ENCODE results near the gene AZGP1.
"Not testable (repeated sequence)": the region's sequence is repeated elsewhere in the genome, so short reads cannot be mapped to it uniquely, and the experiment has no call there.

AZGP1 gene

DNA sequence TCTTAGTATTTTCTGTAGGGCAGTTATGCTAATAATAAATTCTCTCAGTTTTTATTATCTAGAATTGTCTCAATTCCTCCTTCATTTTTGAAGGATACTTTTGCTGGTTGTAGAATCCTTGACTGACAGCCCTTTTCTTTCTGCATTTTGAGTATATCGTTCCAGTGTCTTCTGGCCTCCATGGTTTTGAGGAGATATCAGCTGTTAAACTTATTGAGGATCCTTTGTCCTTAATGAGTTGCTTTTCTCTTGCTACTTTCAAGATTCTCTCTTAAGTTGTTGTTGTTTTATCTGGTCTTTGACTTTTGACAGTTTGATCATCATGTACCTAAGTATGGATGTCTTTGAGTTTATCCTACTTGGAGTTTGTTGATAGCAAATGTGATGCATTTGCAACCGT lies 37.5 kb downstream of the AZGP1 start:
- H3K79me2 ChIP-seq (ENCODE audit: insufficient read depth, low read length), result no peaks in the 10 kb centered on the region
- no peaks in the 10 kb centered on the region for H3K36me3 ChIP-seq (ENCODE audit: insufficient read depth, low read length)
- H3K4me2 ChIP-seq (ENCODE audit: low read length), result no peak overlapping the region
- TF ChIP-seq, protein P1, sequence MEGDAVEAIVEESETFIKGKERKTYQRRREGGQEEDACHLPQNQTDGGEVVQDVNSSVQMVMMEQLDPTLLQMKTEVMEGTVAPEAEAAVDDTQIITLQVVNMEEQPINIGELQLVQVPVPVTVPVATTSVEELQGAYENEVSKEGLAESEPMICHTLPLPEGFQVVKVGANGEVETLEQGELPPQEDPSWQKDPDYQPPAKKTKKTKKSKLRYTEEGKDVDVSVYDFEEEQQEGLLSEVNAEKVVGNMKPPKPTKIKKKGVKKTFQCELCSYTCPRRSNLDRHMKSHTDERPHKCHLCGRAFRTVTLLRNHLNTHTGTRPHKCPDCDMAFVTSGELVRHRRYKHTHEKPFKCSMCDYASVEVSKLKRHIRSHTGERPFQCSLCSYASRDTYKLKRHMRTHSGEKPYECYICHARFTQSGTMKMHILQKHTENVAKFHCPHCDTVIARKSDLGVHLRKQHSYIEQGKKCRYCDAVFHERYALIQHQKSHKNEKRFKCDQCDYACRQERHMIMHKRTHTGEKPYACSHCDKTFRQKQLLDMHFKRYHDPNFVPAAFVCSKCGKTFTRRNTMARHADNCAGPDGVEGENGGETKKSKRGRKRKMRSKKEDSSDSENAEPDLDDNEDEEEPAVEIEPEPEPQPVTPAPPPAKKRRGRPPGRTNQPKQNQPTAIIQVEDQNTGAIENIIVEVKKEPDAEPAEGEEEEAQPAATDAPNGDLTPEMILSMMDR (IDR thresholded peaks at IDR 0.05; ENCODE audit: low read length), result no peak
- no peak for TF ChIP-seq EZH2 (IDR thresholded peaks at IDR 0.05; ENCODE audit: borderline replicate concordance, low read length)
- no peak overlapping the region for H3K4me3 ChIP-seq (ENCODE audit: low read depth, low read length, poor library complexity, severe bottlenecking)
- no peaks in the 10 kb centered on the region for H3K9me2 ChIP-seq (ENCODE audit: low read depth, low read length)
- H4K20me1 ChIP-seq (ENCODE audit: insufficient read depth, low read length), result no peaks in the 10 kb centered on the region
- H2AFZ ChIP-seq (ENCODE audit: low read length), result no peak overlapping the region
- no peak overlapping the region for H3K27ac ChIP-seq (ENCODE audit: low read depth, low read length, poor library complexity, severe bottlenecking)
- no peaks in the 10 kb centered on the region for H3F3A ChIP-seq (ENCODE audit: insufficient read depth, low read length)
- H3K9me3 ChIP-seq (ENCODE audit: low read length), result peaks cover 19% of the 10 kb centered on the region
- no peaks in the 10 kb centered on the region for H3K4me1 ChIP-seq (ENCODE audit: insufficient read depth, low read length, severe bottlenecking)
- H3K27me3 ChIP-seq (ENCODE audit: insufficient read depth, low read length), result peaks cover 6% of the 10 kb centered on the region; the same call in 1 of the 2 replicates
- no peak overlapping the region for H3K9ac ChIP-seq (ENCODE audit: low read length)

DNA sequence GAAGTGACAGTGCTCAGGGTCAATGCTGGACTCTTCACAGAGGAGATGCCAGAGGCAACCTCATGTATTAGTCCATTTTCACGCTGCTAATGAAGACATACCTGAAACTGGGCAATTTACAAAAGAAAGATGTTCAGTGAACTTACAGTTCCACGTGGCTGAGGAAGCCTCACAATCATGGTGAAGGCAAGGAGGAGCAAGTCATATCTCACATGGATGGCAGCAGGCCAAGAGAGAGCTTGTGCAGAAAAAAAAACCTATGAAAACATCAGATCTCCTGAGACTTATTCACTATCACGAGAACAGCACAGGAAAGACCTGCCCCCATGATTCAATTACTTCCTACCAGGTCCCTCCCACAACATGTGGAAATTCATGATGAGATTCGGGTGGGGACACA lies 40.8 kb downstream of the AZGP1 start:
- H3K9me3 ChIP-seq (ENCODE audit: low read length), result peaks cover 19% of the 10 kb centered on the region
- not testable (repeated sequence) for H3K4me3 ChIP-seq (ENCODE audit: low read depth, low read length, poor library complexity, severe bottlenecking); H3F3A ChIP-seq (ENCODE audit: insufficient read depth, low read length); H3K36me3 ChIP-seq (ENCODE audit: insufficient read depth, low read length); H3K4me1 ChIP-seq (ENCODE audit: insufficient read depth, low read length, severe bottlenecking); H3K27ac ChIP-seq (ENCODE audit: low read depth, low read length, poor library complexity, severe bottlenecking); H4K20me1 ChIP-seq (ENCODE audit: insufficient read depth, low read length); H2AFZ ChIP-seq (ENCODE audit: low read length); H3K79me2 ChIP-seq (ENCODE audit: insufficient read depth, low read length); H3K9me2 ChIP-seq (ENCODE audit: low read depth, low read length); H3K27me3 ChIP-seq (ENCODE audit: insufficient read depth, low read length); H3K9ac ChIP-seq (ENCODE audit: low read length)
- H3K4me2 ChIP-seq (ENCODE audit: low read length), result peak overlapping the region; percentile 35; the same call in 1 of the 2 replicates

DNA sequence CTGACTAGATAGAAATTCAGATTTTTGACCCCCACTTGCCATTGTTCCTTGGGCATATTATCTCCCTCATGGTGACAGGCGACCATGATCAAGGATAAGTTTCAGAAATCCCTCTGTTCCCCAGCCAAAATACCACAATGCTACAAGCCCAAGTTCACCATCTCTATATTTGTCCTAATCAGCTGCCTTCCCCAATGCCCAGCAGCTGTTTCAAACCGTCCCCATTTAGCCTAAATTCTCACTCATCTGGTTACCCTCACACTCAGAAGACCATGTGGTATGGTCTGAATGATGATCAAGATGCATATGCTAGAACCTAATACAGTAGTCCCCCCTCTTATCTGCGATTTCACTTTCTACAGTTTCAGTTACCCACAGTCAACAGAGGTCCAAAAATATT lies 45.5 kb downstream of the AZGP1 start:
- peaks cover 6% of the 10 kb centered on the region for H3K4me1 ChIP-seq (ENCODE audit: insufficient read depth, low read length, severe bottlenecking)
- H3K4me2 ChIP-seq (ENCODE audit: low read length), result no peak overlapping the region
- no peak overlapping the region for H3K4me3 ChIP-seq (ENCODE audit: low read depth, low read length, poor library complexity, severe bottlenecking)
- no peaks in the 10 kb centered on the region for H3K9me2 ChIP-seq (ENCODE audit: low read depth, low read length)
- no peaks in the 10 kb centered on the region for H3K79me2 ChIP-seq (ENCODE audit: insufficient read depth, low read length)
- H3K36me3 ChIP-seq (ENCODE audit: insufficient read depth, low read length), result no peaks in the 10 kb centered on the region
- H3K9ac ChIP-seq (ENCODE audit: low read length), result no peak overlapping the region
- peaks cover 8% of the 10 kb centered on the region; the same call in 1 of the 2 replicates for H3K27me3 ChIP-seq (ENCODE audit: insufficient read depth, low read length)
- H4K20me1 ChIP-seq (ENCODE audit: insufficient read depth, low read length), result no peaks in the 10 kb centered on the region
- no peaks in the 10 kb centered on the region for H3K9me3 ChIP-seq (ENCODE audit: low read length)
- no peak overlapping the region for H2AFZ ChIP-seq (ENCODE audit: low read length)
- H3F3A ChIP-seq (ENCODE audit: insufficient read depth, low read length), result no peaks in the 10 kb centered on the region
- H3K27ac ChIP-seq (ENCODE audit: low read depth, low read length, poor library complexity, severe bottlenecking), result no peak overlapping the region
- TF ChIP-seq, protein P1 (IDR thresholded peaks at IDR 0.05; ENCODE audit: low read length), result no peak
- no peak for TF ChIP-seq EZH2 (IDR thresholded peaks at IDR 0.05; ENCODE audit: borderline replicate concordance, low read length)

- Histone ChIP-seq H3K9me2 (ENCODE audit: low read depth, low read length) (no peaks in the 10 kb centered on the region), H3K79me2 (ENCODE audit: insufficient read depth, low read length) (no peaks in the 10 kb centered on the region), H3K4me1 (ENCODE audit: insufficient read depth, low read length, severe bottlenecking) (peaks cover 6% of the 10 kb centered on the region), H3K27ac (ENCODE audit: low read depth, low read length, poor library complexity, severe bottlenecking) (no peak overlapping the region), H3K9me3 (ENCODE audit: low read length) (no peaks in the 10 kb centered on the region), H3K4me2 (ENCODE audit: low read length) (peak overlapping the region; percentile 35; the same call in 1 of the 2 replicates), H3K9ac (ENCODE audit: low read length) (no peak overlapping the region), H3K27me3 (ENCODE audit: insufficient read depth, low read length) (peaks cover 8% of the 10 kb centered on the region; the same call in 1 of the 2 replicates), H4K20me1 (ENCODE audit: insufficient read depth, low read length) (no peaks in the 10 kb centered on the region), H3K4me3 (ENCODE audit: low read depth, low read length, poor library complexity, severe bottlenecking) (peak overlapping the region; percentile 21), H3F3A (ENCODE audit: insufficient read depth, low read length) (no peaks in the 10 kb centered on the region), H2AFZ (ENCODE audit: low read length) (no peak overlapping the region), H3K36me3 (ENCODE audit: insufficient read depth, low read length) (no peaks in the 10 kb centered on the region)
- no peak for TF ChIP-seq EZH2 (IDR thresholded peaks at IDR 0.05; ENCODE audit: borderline replicate concordance, low read length)
- TF ChIP-seq, protein P1 (IDR thresholded peaks at IDR 0.05; ENCODE audit: low read length), result no peak
Observed at GRCh38 chr7:99929730-99930053, 46.1 kb downstream of the AZGP1 start.
